Activated CD8-positive, alpha-beta memory T cell treated with anti-CD3 and anti-CD28 coated beads, Interleukin-2, amount 50 U/mL, for 48 hours (primary cell): ENCODE results near the gene OAS1.

Experiments
- DNase-seq: peaks from one replicate; pipeline ENCODE4 v3.0.0-alpha.2; 2020

The OAS1 gene

DNA sequence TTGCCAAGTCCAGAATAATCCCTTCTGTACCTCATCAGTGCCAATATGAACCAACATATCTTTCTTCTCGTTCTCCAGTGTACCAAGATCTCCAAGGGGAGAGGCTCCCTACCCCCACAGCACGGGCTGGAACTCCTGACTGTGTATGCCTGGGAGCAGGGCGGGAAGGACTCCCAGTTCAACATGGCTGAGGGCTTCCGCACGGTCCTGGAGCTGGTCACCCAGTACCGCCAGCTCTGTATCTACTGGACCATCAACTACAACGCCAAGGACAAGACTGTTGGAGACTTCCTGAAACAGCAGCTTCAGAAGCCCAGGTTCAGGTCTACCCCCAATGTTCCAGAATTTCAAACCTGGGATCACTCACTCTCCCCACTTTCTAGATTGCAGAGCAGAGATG, 61.1 kb downstream of the OAS1 start:
- DNase-seq, result no peak
